HUES64 (cell line): ENCODE measurements around the gene XPNPEP2.
"Not testable (repeated sequence)": the region's sequence is repeated elsewhere in the genome, so short reads cannot be mapped to it uniquely, and the experiment has no call there.

ENCODE experiments used
- H3K27ac ChIP-seq: 2 replicates; pipeline ENCODE4 v1.7.0; 2013; ENCODE audit warnings: low read depth, low read length, inconsistent platforms
- H3K27me3 ChIP-seq: 2 replicates; pipeline ENCODE4 v1.6.1; 2013; ENCODE audit warnings: mild to moderate bottlenecking, low read length; ENCODE audit not compliant: insufficient read depth
- H3K36me3 ChIP-seq: 2 replicates; pipeline ENCODE4 v1.6.1; 2013; ENCODE audit warnings: mild to moderate bottlenecking, low read length; ENCODE audit not compliant: insufficient read depth
- H3K4me1 ChIP-seq: 2 replicates; pipeline ENCODE4 v1.6.1; 2013; ENCODE audit warnings: mild to moderate bottlenecking, low read length, moderate library complexity; ENCODE audit not compliant: insufficient read depth
- H3K4me3 ChIP-seq: 2 replicates; pipeline ENCODE4 v1.5.1; 2013; ENCODE audit warnings: mild to moderate bottlenecking, low read length, moderate library complexity
- H3K9ac ChIP-seq: 2 replicates; pipeline ENCODE4 v1.6.1; 2013; ENCODE audit warnings: mild to moderate bottlenecking, low read depth, low read length
- H3K9me3 ChIP-seq: 2 replicates; pipeline ENCODE4 v1.6.1; 2013; ENCODE audit warnings: low read depth, low read length; ENCODE audit not compliant: insufficient read depth
- WGBS: fragments of 150-250, 120-280 bp; methylation state at CpG from one replicate; pipeline ENCODE4 v1.1.7; 2013; ENCODE audit warnings: missing lambda C conversion rate; 5-methylcytosine and 5-hydroxymethylcytosine counted together

The XPNPEP2 gene

GRCh38 chrX:129736491-129736890, 2.3 kb upstream of the XPNPEP2 start:
- Histone ChIP-seq H3K9ac (no peak overlapping the region), H3K27me3 (no peaks in the 10 kb centered on the region), H3K4me3 (no peak overlapping the region), H3K36me3 (no peaks in the 10 kb centered on the region), H3K4me1 (0 out of 2 replicates have a peak, but pooled peaks cover 4% of the 10 kb centered on the region), H3K9me3 (no peaks in the 10 kb centered on the region), H3K27ac (no peak overlapping the region)
- 89% methylated on average over 5 of the region's 6 CpGs for WGBS

DNA sequence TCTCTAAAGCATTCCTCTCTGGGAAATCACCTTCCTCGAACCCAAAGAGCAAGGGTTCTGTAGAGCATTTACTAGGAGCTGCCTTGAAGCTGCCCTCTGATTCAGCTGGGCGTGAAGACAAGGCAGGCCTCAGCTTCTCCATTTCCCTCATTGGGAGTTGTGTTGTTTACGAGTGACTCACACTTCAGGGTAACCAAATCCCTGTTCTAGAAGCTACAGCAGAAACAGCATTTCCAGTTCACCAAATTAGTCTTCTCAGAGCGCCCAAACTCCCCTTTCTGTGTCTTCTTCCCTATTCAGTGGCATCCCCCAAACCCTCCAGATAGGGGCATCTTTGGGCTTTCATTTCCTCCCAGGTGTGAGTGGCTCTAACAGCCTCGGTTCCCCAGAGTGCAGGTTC, 863 bp upstream of the XPNPEP2 start:
- H3K36me3 ChIP-seq: no peaks in the 10 kb centered on the region
- WGBS: 92% methylated on average over 5 of the region's 5 CpGs
- no peak overlapping the region for H3K4me3 ChIP-seq
- H3K9ac ChIP-seq: no peak overlapping the region
- no peaks in the 10 kb centered on the region for H3K9me3 ChIP-seq
- H3K27ac ChIP-seq: no peak overlapping the region
- no peaks in the 10 kb centered on the region for H3K27me3 ChIP-seq
- 0 out of 2 replicates have a peak, but pooled peaks cover 4% of the 10 kb centered on the region for H3K4me1 ChIP-seq

GRCh38 chrX:129739578-129739977, 799 bp downstream of the XPNPEP2 start:
- Histone ChIP-seq H3K9me3 (no peaks in the 10 kb centered on the region), H3K4me3 (no peak overlapping the region), H3K27me3 (no peaks in the 10 kb centered on the region), H3K4me1 (0 out of 2 replicates have a peak, but pooled peaks cover 4% of the 10 kb centered on the region), H3K9ac (no peak overlapping the region), H3K27ac (no peak overlapping the region), H3K36me3 (no peaks in the 10 kb centered on the region)
- WGBS: 80% methylated on average over 4 of the region's 4 CpGs

- Histone ChIP-seq H3K4me3 (no peak overlapping the region), H3K27me3 (no peaks in the 10 kb centered on the region), H3K9ac (no peak overlapping the region), H3K36me3 (no peaks in the 10 kb centered on the region), H3K4me1 (0 out of 2 replicates have a peak, but pooled peaks cover 4% of the 10 kb centered on the region), H3K27ac (no peak overlapping the region), H3K9me3 (no peaks in the 10 kb centered on the region)
- WGBS: 30% methylated on average over 13 of the region's 21 CpGs
These were observed 3.3 kb downstream of the XPNPEP2 start for GRCh38 chrX:129741880-129742758.

DNA sequence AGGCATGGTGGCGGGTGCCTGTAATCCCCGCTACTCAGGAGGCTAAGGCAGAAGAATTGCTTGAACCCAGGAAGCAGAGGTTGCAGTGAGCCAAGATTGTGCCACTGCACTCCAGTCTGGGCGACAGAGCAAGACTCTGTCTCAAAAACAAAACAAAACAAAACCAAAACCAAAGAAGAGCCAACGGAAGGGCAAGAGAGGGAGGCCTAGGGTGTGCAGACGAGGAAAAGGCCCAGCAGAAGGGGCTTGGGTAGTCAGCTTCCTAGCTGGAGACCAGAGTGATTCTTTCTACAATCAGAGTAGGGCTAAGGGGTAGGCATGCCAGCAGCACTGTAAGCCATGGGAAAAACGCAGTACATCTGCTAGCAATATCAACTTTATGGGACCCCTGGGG, 4.0 kb downstream of the XPNPEP2 start:
- H3K27ac ChIP-seq, H3K27me3 ChIP-seq, H3K9me3 ChIP-seq, H3K36me3 ChIP-seq, H3K9ac ChIP-seq, H3K4me3 ChIP-seq, H3K4me1 ChIP-seq: not testable (repeated sequence)
- 90% methylated on average over 4 of the region's 6 CpGs for WGBS

DNA sequence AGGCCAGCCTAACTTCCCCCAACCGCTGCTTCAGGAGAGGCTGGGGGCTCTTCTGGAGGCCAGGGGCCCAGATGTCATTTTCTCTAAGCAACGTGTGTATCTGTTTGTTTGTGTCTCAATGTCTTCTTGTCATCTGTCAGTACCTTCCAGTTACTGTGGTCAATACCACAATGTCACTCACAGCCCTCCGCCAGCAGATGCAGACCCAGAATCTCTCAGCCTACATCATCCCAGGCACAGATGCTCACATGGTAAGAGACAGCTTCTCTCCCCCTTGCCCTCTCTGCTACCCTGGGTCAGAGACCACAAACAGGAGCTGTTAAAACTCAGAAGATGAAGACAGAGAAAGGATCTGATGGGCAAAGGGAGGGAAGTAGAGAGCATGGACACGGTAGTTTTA, 5.0 kb downstream of the XPNPEP2 start:
- 92% methylated on average over 3 of the region's 4 CpGs for WGBS

GRCh38 chrX:129744861-129745321, 6.1 kb downstream of the XPNPEP2 start:
- Histone ChIP-seq H3K4me1 (peaks cover 3% of the 10 kb centered on the region; the same call in 1 of the 2 replicates), H3K27me3 (no peaks in the 10 kb centered on the region), H3K9ac (no peak overlapping the region), H3K36me3 (no peaks in the 10 kb centered on the region), H3K27ac (no peak overlapping the region), H3K9me3 (no peaks in the 10 kb centered on the region), H3K4me3 (no peak overlapping the region)
- 94% methylated on average over 10 of the region's 10 CpGs for WGBS

More for the DNA sequence above, 5.0 kb downstream of the XPNPEP2 start:
- Histone ChIP-seq H3K36me3 (no peaks in the 10 kb centered on the region), H3K27ac (no peak overlapping the region), H3K9ac (no peak overlapping the region), H3K9me3 (no peaks in the 10 kb centered on the region), H3K4me1 (peaks cover 7% of the 10 kb centered on the region; the same call in 1 of the 2 replicates), H3K27me3 (no peaks in the 10 kb centered on the region), H3K4me3 (no peak overlapping the region)

- Histone ChIP-seq H3K4me3 (no peak overlapping the region), H3K27me3 (no peaks in the 10 kb centered on the region), H3K4me1 (peaks cover 3% of the 10 kb centered on the region; the same call in 1 of the 2 replicates), H3K9me3 (no peaks in the 10 kb centered on the region), H3K27ac (no peak overlapping the region), H3K9ac (no peak overlapping the region), H3K36me3 (no peaks in the 10 kb centered on the region)
- WGBS: 86% methylated on average over 7 of the region's 7 CpGs
These were observed 8.0 kb downstream of the XPNPEP2 start for GRCh38 chrX:129746557-129747470.

DNA sequence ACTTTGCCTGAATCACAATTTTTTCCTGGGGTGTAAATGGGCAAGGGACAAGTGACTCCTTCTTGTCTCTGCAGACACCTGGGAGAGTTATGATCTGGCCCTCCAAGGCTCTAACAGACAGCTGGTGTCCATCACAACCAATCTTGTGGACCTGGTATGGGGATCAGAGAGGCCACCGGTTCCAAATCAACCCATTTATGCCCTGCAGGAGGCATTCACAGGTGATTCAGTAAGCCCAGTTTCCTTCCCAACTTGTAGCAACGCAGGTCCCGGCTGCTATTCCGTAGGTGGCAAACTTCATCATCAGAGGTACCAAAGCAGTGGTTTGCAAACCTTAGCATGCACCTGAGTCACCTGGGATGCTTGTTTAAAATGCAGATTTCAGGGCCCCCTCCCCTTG, 8.8 kb downstream of the XPNPEP2 start:
- peaks cover 3% of the 10 kb centered on the region; the same call in 1 of the 2 replicates for H3K4me1 ChIP-seq
- no peaks in the 10 kb centered on the region for H3K36me3 ChIP-seq
- 69% methylated on average over 4 of the region's 4 CpGs for WGBS
- H3K27me3 ChIP-seq: no peaks in the 10 kb centered on the region
- no peak overlapping the region for H3K4me3 ChIP-seq
- H3K9ac ChIP-seq: no peak overlapping the region
- no peaks in the 10 kb centered on the region for H3K9me3 ChIP-seq
- H3K27ac ChIP-seq: no peak overlapping the region

- no peaks in the 10 kb centered on the region for H3K27me3 ChIP-seq
- H3K27ac ChIP-seq: no peak overlapping the region
- H3K36me3 ChIP-seq: no peaks in the 10 kb centered on the region
- H3K4me1 ChIP-seq: peaks cover 3% of the 10 kb centered on the region; the same call in 1 of the 2 replicates
- H3K9me3 ChIP-seq: no peaks in the 10 kb centered on the region
- no peak overlapping the region for H3K9ac ChIP-seq
- H3K4me3 ChIP-seq: no peak overlapping the region
- WGBS: 81% methylated on average over 4 of the region's 4 CpGs
These were observed 9.5 kb downstream of the XPNPEP2 start for GRCh38 chrX:129748305-129748704.

- Histone ChIP-seq H3K4me3 (no peak overlapping the region), H3K4me1 (peaks cover 3% of the 10 kb centered on the region; the same call in 1 of the 2 replicates), H3K9ac (no peak overlapping the region), H3K27ac (no peak overlapping the region), H3K36me3 (no peaks in the 10 kb centered on the region), H3K9me3 (no peaks in the 10 kb centered on the region), H3K27me3 (no peaks in the 10 kb centered on the region)
- 100% methylated on average over 2 of the region's 2 CpGs for WGBS
These were observed 10.3 kb downstream of the XPNPEP2 start for GRCh38 chrX:129749069-129749468.
